Choroid plexus epithelial cell (primary cell): ENCODE measurements around the gene TTC3.

Experiments used
- DNase-seq: peaks from one replicate; pipeline ENCODE4 v3.0.0-alpha.2; 2010; ENCODE audit warnings: low read depth
- H3K4me3 ChIP-seq: 2 replicates; pipeline ENCODE4 v1.5.1; 2011; ENCODE audit warnings: low read depth, mild to moderate bottlenecking, control low read depth, low read length, moderate library complexity
- TF ChIP-seq, protein P1 (sequence below): conservative IDR thresholded peaks from 2 replicates; pipeline ENCODE4 v1.5.1; 2011; ENCODE audit warnings: low read depth, mild to moderate bottlenecking, control low read depth, inconsistent platforms, low read length, moderate library complexity

The TTC3 gene

DNA sequence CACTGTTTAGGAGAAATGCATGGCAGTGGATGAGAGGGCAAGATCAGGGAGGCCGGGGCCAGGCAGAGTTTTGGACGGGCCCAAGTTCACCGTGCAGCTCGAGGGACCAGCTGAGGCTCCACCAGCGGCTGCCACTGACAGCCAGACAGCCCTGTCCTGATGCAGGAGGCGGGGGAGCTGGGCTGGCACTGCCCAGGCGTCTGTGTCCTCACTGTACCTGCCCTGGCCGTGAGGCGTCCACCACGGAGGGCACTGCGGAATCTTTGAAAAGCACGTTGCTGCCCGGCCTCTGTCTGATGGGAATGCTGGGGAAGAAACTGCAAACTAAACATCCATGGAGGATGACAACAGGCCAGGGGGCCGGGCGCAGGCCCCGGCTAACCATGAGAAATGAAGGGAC is 158.6 kb downstream of the TTC3 start:
- TF ChIP-seq, protein P1, sequence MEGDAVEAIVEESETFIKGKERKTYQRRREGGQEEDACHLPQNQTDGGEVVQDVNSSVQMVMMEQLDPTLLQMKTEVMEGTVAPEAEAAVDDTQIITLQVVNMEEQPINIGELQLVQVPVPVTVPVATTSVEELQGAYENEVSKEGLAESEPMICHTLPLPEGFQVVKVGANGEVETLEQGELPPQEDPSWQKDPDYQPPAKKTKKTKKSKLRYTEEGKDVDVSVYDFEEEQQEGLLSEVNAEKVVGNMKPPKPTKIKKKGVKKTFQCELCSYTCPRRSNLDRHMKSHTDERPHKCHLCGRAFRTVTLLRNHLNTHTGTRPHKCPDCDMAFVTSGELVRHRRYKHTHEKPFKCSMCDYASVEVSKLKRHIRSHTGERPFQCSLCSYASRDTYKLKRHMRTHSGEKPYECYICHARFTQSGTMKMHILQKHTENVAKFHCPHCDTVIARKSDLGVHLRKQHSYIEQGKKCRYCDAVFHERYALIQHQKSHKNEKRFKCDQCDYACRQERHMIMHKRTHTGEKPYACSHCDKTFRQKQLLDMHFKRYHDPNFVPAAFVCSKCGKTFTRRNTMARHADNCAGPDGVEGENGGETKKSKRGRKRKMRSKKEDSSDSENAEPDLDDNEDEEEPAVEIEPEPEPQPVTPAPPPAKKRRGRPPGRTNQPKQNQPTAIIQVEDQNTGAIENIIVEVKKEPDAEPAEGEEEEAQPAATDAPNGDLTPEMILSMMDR = no peak
- H3K4me3 ChIP-seq = no peak overlapping the region
- no peak for DNase-seq

DNA sequence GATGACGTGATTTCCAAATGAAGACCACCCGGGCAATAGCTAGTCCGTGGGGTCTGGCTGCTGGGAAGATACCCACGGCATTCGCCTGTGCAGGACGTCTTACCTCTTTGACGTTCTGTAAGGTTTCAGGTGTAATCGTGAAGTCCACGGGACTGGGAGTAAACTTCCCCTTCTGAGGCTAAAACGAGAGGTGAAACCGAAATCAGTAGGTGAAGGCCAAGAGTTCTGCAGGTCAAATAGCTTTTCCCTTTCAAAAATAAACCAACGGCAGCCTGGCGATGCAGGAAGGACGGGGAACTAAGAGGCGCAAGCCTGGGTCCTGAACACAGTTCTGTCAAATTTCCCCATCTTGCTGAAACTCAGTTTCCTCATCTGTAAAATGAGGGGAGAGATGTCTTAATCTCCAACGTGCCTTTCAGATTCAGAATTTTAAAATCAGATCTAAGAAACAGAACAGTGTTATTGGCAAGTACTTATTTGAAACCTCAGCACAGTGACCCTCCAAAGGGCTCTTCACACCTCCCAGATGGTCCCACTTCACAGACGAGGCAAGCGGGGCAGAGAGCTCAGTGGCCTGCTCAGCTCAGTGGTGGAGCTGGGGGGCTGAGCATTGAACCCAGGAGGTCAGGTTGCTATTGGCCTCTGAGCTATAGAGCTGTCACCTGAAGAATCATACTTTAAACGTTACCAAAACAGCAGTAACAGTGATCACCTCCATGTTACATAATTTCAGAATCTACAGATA is 159.4 kb downstream of the TTC3 start:
- no peak overlapping the region for H3K4me3 ChIP-seq
- DNase-seq = no peak
- TF ChIP-seq, protein P1 = no peak

DNA sequence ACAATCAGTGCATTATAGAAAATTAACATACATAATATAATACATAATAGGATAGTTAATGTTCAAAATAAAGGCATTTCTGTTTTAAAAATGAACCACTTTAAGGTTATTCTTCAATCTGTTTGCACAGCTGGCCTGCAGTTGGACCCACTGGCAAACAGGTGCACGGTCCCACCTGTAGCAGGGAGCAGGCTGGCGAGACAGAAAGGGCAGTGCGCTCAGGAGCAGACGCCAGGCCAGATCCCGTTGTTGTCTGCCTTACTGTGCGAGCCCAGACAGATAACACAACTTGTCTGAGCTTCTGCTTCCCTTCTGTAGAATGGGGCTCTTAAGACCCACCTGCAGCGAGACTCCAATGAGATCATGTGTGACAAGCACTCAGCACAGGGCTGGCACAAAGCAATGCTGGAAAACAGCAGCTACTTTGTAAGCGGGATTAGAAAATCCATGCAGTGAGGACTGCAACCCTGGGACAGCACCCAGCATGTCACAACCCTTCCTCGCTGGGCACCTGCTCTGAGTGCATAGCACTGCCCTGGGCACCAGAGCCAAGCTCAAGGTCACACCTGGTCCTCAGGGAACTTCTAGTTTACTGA is 160.6 kb downstream of the TTC3 start:
- H3K4me3 ChIP-seq = no peak overlapping the region
- no peak for DNase-seq
- TF ChIP-seq, protein P1 = no peak

DNA sequence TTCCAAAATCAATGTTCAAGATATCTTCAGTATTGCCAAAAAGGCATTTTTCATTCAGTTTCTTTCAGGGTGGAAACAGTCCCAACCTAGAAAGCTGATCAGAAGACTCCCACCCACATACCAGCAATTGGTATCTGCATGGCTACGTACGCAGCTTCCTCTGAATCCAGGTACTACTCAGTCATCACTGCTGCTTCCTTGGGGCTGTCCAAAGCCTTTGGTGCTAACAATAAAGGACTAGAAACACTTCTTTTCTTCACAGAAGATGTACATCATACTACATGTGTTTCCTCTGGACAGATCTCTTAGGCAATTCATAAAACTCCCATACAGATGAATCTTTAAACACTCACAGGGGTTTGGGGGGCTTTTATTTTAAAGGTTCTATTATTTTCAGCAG is 164.3 kb downstream of the TTC3 start:
- TF ChIP-seq, protein P1 = no peak
- H3K4me3 ChIP-seq = no peak overlapping the region
- DNase-seq = no peak

DNA sequence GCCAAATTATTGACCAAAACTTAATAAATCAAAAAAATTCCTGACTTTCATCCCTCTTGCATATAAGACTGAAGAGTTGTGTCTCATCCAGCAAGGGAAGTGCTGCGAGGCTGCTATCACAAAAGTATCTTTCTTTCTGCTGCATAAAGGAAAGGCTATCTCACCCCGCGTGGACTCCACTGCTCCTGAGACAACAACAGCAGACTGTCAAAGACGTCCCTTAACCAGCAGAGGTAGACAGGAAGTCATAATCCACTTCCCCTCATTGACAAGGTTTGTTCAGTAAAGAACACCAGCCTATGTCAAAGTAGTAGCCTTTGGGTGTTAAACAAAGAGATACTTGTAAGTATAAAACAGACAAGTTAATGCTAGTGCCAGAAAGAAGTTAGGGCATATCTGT is 164.7 kb downstream of the TTC3 start:
- TF ChIP-seq, protein P1 = no peak
- H3K4me3 ChIP-seq = no peak overlapping the region
- DNase-seq = no peak

DNA sequence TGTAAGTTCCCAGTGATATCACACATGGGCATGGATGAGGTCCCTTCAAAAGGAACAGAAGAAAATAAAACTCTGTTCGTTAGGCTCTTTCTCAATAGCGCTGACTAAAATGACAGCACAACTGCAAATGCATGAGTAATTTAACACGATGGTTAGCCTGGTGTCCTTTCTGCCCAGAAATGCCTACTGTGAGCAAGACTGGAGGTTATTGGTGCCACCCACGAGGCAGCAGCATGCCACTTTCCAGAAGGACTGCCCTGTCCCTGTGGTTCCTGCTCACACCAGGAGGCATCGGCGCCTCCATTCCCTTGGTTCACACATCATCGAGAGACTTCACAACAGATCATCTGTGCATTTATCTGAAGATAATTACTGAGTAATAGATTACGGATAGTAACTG is 167.9 kb downstream of the TTC3 start:
- TF ChIP-seq, protein P1 = no peak
- no peak overlapping the region for H3K4me3 ChIP-seq
- no peak for DNase-seq

DNA sequence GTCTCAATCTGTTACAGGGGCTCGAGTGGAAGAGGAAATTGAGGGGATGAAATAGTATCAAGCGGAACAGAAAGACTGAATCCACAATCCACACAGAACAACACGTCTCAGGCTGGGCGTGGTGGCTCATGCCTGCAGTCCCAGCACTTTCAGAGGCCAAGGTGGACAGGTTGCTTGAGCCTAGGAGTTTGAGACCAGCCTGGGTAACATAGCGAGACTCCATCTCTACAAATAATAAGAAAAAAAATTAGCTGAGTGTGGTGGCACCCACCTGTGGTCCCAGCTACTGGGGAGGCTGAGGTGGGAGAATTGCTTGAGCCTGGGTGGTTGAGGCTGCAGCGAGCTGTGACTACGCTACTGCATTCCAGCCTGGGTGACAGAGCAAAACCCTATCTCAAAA is 168.4 kb downstream of the TTC3 start:
- no peak overlapping the region for H3K4me3 ChIP-seq
- TF ChIP-seq, protein P1 = no peak
- no peak for DNase-seq
